H1 (cell line): Measurements from ENCODE around the gene ADCY3. TPM values are rescaled to one million over a fixed set of nuclear protein-coding genes. Genes with fewer than 3 reads are reported as not detected.

Experiments used
- CTCF ChIA-PET: fragments of 300-600 bp; sonication (Branson Sonifier 250); formaldehyde crosslinking; loops from one replicate; lab custom pipeline; 2021; ENCODE audit not compliant: partially characterized antibody; lab: Charles Lee
- POLR2A ChIA-PET: fragments of 300-600 bp; sonication (Branson Sonifier 250); formaldehyde crosslinking; loops from one replicate; lab custom pipeline; 2021; ENCODE audit warnings: inconsistent platforms; ENCODE audit not compliant: partially characterized antibody; lab: Charles Lee
- DNase-seq, 2 experiments: peaks; one replicate each; pipeline versions ENCODE4 v3.0.0 to v3.0.0-alpha.2; 2010 to 2022; ENCODE audit warnings: low spot score in 2 of 2, low read depth in 1 of 2, mixed read lengths in 1 of 2
- FAIRE-seq: peaks from 2 replicates; lab custom pipeline; 2011; peaks lifted over from hg19 to GRCh38; lab: Jason Lieb, UNC
- H2AFZ ChIP-seq: 2 replicates; pipeline ENCODE4 v1.8.1; 2012; ENCODE audit warnings: low read length, inconsistent platforms
- H2AK5ac ChIP-seq: 2 replicates; pipeline ENCODE4 v1.6.1; 2013; ENCODE audit warnings: low read depth, low read length
- H2BK120ac ChIP-seq: replicated peaks from 2 replicates; pipeline ENCODE3; 2013; ENCODE audit warnings: low read depth, low read length, inconsistent platforms
- H2BK12ac ChIP-seq: 2 replicates; pipeline ENCODE4 v1.6.1; 2013; ENCODE audit warnings: low read depth, low read length
- H2BK15ac ChIP-seq: 2 replicates; pipeline ENCODE4 v1.6.1; 2013; ENCODE audit warnings: low read length
- H2BK20ac ChIP-seq: 2 replicates; pipeline ENCODE4 v1.6.1; 2013; ENCODE audit warnings: low read length
- H2BK5ac ChIP-seq: 2 replicates; pipeline ENCODE4 v1.6.1; 2013; ENCODE audit warnings: low read depth, low read length
- H3K14ac ChIP-seq: 2 replicates; pipeline ENCODE4 v1.6.1; 2013; ENCODE audit warnings: inconsistent platforms; ENCODE audit not compliant: insufficient read length
- H3K18ac ChIP-seq: 2 replicates; pipeline ENCODE4 v1.6.1; 2013; ENCODE audit warnings: low read length; ENCODE audit errors: extremely low read depth
- H3K23ac ChIP-seq: 2 replicates; pipeline ENCODE4 v1.6.1; 2013; ENCODE audit warnings: inconsistent platforms; ENCODE audit not compliant: insufficient read length
- H3K23me2 ChIP-seq: 2 replicates; pipeline ENCODE4 v1.6.1; 2013; ENCODE audit warnings: low read depth, low read length
- H3K27ac ChIP-seq: 2 replicates; pipeline ENCODE4 v1.6.1; 2011; ENCODE audit warnings: low read depth, low read length, inconsistent platforms
- H3K27me3 ChIP-seq, 4 experiments: replicated peaks in 1 of 4; 1 replicate in 1 of 4; 2 replicates in 3 of 4; pipeline versions ENCODE4 v1.6.1 to v1.8.1; 2011 to 2013; ENCODE audit warnings: low read length in 3 of 4, mild to moderate bottlenecking in 3 of 4, inconsistent platforms in 2 of 4, mixed read lengths in 2 of 4, moderate library complexity in 1 of 4; ENCODE audit not compliant: control insufficient read depth in 3 of 4, insufficient read depth in 3 of 4; ENCODE audit errors: extremely low read depth in 1 of 4
- H3K36me3 ChIP-seq, 4 experiments: 2 replicates each; pipeline versions ENCODE4 v1.6.1 to v1.8.1; 2011 to 2013; ENCODE audit warnings: mild to moderate bottlenecking in 4 of 4, low read length in 3 of 4, moderate library complexity in 2 of 4, control low read depth in 1 of 4, inconsistent platforms in 1 of 4; ENCODE audit not compliant: insufficient read depth in 4 of 4, control insufficient read depth in 2 of 4
- H3K4ac ChIP-seq: replicated peaks from 2 replicates; pipeline ENCODE3; 2013; ENCODE audit warnings: low read length, low read depth, mixed read lengths, inconsistent platforms; ENCODE audit not compliant: insufficient read length
- H3K4me1 ChIP-seq, 4 experiments: replicated peaks in 1 of 4; 1 replicate in 1 of 4; 2 replicates in 3 of 4; pipeline versions ENCODE4 v1.6.1 to v1.8.1; 2011 to 2013; ENCODE audit warnings: low read length in 3 of 4, inconsistent platforms in 2 of 4, mixed read lengths in 1 of 4; ENCODE audit not compliant: insufficient read depth in 4 of 4, control insufficient read depth in 3 of 4
- H3K4me2 ChIP-seq, 2 experiments: 2 replicates each; pipeline versions ENCODE4 v1.6.1 to v1.8.1; 2011 to 2013; ENCODE audit warnings: low read depth in 2 of 2, low read length in 2 of 2, control low read depth in 1 of 2, inconsistent platforms in 1 of 2, mild to moderate bottlenecking in 1 of 2; ENCODE audit not compliant: insufficient read depth in 1 of 2
- H3K4me3 ChIP-seq, 4 experiments: fragments of 200-600, 300-600 bp in 1 of 4; sonication (generic), shearing (Covaris generic), sonication (Bioruptor Twin) in 1 of 4; 2 replicates each; pipeline versions ENCODE4 v1.5.1 to v1.8.1; 2011 to 2016; ENCODE audit warnings: low read length in 4 of 4, low read depth in 3 of 4, control low read depth in 2 of 4, inconsistent platforms in 2 of 4, mild to moderate bottlenecking in 2 of 4, mixed read lengths in 1 of 4, moderate library complexity in 1 of 4; ENCODE audit not compliant: insufficient read depth in 2 of 4; ENCODE audit errors: extremely low read depth in 1 of 4
- H3K56ac ChIP-seq: replicated peaks from 2 replicates; pipeline ENCODE3; 2013; ENCODE audit warnings: low read depth, mild to moderate bottlenecking, mixed read lengths, low read length, inconsistent platforms; ENCODE audit not compliant: insufficient read length
- H3K79me1 ChIP-seq: 2 replicates; pipeline ENCODE4 v1.6.1; 2013; ENCODE audit warnings: low read depth, low read length, control low read depth
- H3K79me2 ChIP-seq, 2 experiments: 2 replicates each; pipeline versions ENCODE4 v1.6.1 to v1.8.1; 2012 to 2013; ENCODE audit warnings: low read length in 2 of 2, mild to moderate bottlenecking in 2 of 2, inconsistent platforms in 1 of 2; ENCODE audit not compliant: insufficient read depth in 2 of 2, control insufficient read depth in 1 of 2
- H3K9ac ChIP-seq, 4 experiments: replicated peaks in 1 of 4; 1 replicate in 1 of 4; 2 replicates in 3 of 4; pipeline versions ENCODE4 v1.6.1 to v1.8.1; 2011 to 2013; ENCODE audit warnings: low read depth in 3 of 4, low read length in 3 of 4, control low read depth in 2 of 4, mild to moderate bottlenecking in 2 of 4, moderate library complexity in 2 of 4, inconsistent platforms in 1 of 4; ENCODE audit errors: extremely low read depth in 1 of 4
- H3K9me3 ChIP-seq, 2 experiments: 2 replicates each; pipeline versions ENCODE4 v1.6.1 to v1.8.1; 2012 to 2013; ENCODE audit warnings: mild to moderate bottlenecking in 2 of 2, moderate library complexity in 2 of 2, control low read depth in 1 of 2, inconsistent platforms in 1 of 2, low read depth in 1 of 2, low read length in 1 of 2, mixed read lengths in 1 of 2; ENCODE audit not compliant: insufficient read depth in 2 of 2
- H4K20me1 ChIP-seq, 2 experiments: replicated peaks in 1 of 2; 2 replicates each; pipeline versions ENCODE3 to v1.8.1; 2011 to 2013; ENCODE audit warnings: inconsistent platforms in 2 of 2, low read length in 2 of 2, mild to moderate bottlenecking in 1 of 2; ENCODE audit not compliant: insufficient read depth in 2 of 2, control insufficient read depth in 1 of 2
- H4K5ac ChIP-seq: 2 replicates; pipeline ENCODE4 v1.6.1; 2013; ENCODE audit warnings: low read length, low read depth, mixed read lengths, inconsistent platforms; ENCODE audit not compliant: insufficient read length
- H4K8ac ChIP-seq: 2 replicates; pipeline ENCODE4 v1.8.0; 2013; ENCODE audit warnings: mild to moderate bottlenecking, moderate library complexity, low read length, inconsistent platforms; ENCODE audit not compliant: insufficient read depth; ENCODE audit errors: extremely low read depth
- H4K91ac ChIP-seq: replicated peaks from 2 replicates; pipeline ENCODE3; 2013; ENCODE audit warnings: low read length, mixed read lengths, inconsistent platforms; ENCODE audit not compliant: insufficient read length
- BACH1 ChIP-seq: IDR thresholded peaks from 2 replicates; pipeline ENCODE4 v1.6.1; 2012; ENCODE audit warnings: low read length, improper control_type of control experiment
- CBX8 ChIP-seq: fragments of 300-800, 300-1000 bp; sonication (generic); IDR thresholded peaks from 2 replicates; pipeline ENCODE4 v1.7.1; 2016; ENCODE audit warnings: low read depth, low read length, borderline replicate concordance
- CEBPB ChIP-seq: IDR thresholded peaks from 2 replicates; pipeline ENCODE4 v1.6.1; 2012; ENCODE audit warnings: low read depth, low read length
- CREB1 ChIP-seq: IDR thresholded peaks from 2 replicates; pipeline ENCODE4 v1.6.1; 2012; ENCODE audit warnings: inconsistent platforms
- EGR1 ChIP-seq: IDR thresholded peaks from 2 replicates; pipeline ENCODE4 v1.6.1; 2011; ENCODE audit warnings: low read depth, low read length, borderline replicate concordance
- EZH2 ChIP-seq: fragments of 200-600 bp; sonication (generic); IDR thresholded peaks from 2 replicates; pipeline ENCODE4 v1.7.1; 2012; ENCODE audit warnings: low read depth, mild to moderate bottlenecking, moderate library complexity, low read length, inconsistent platforms; ENCODE audit not compliant: severe bottlenecking
- HDAC2 ChIP-seq, 2 experiments: fragments of 300-600 bp in 1 of 2; sonication (generic) in 1 of 2; IDR thresholded peaks; 2 replicates each; pipeline ENCODE4 v1.6.1; 2011 to 2012; ENCODE audit warnings: low read depth in 2 of 2, low read length in 2 of 2, mild to moderate bottlenecking in 2 of 2, moderate library complexity in 2 of 2, borderline replicate concordance in 1 of 2, inconsistent platforms in 1 of 2
- NANOG ChIP-seq: IDR thresholded peaks from 2 replicates; pipeline ENCODE4 v1.6.1; 2011; ENCODE audit warnings: low read length, low read depth, mild to moderate bottlenecking, inconsistent platforms; ENCODE audit not compliant: insufficient read depth, poor library complexity, severe bottlenecking
- NRF1 ChIP-seq: IDR thresholded peaks from 2 replicates; pipeline ENCODE4 v1.6.1; 2011; ENCODE audit warnings: mild to moderate bottlenecking, low read depth, low read length, improper control_type of control experiment
- PHF8 ChIP-seq: fragments of 200-600 bp; sonication (generic); conservative IDR thresholded peaks from 2 replicates; pipeline ENCODE4 v1.7.1; 2012; ENCODE audit warnings: low read depth, mild to moderate bottlenecking, inconsistent platforms, low read length, moderate library complexity
- POLR2A ChIP-seq, 2 experiments: IDR thresholded peaks; 1 replicate in 1 of 2; 2 replicates in 1 of 2; pipeline ENCODE4 v1.6.1; 2011; ENCODE audit warnings: low read depth in 2 of 2, low read length in 2 of 2, mild to moderate bottlenecking in 2 of 2; ENCODE audit errors: control extremely low read depth in 1 of 2
- RNF2 ChIP-seq: fragments of 200-900, 300-1000 bp; sonication (generic); IDR thresholded peaks from 2 replicates; pipeline ENCODE4 v1.7.1; 2016; ENCODE audit warnings: borderline replicate concordance, low read depth, mild to moderate bottlenecking, antibody characterized with exemption, low read length; ENCODE audit not compliant: poor library complexity, severe bottlenecking; ENCODE audit errors: missing control alignments
- SIRT6 ChIP-seq: IDR thresholded peaks from one replicate; pipeline ENCODE4 v1.7.1; 2012; ENCODE audit warnings: low read length, inconsistent platforms
- SP1 ChIP-seq: IDR thresholded peaks from 2 replicates; pipeline ENCODE4 v1.6.1; 2011; ENCODE audit warnings: low read depth, low read length
- SP4 ChIP-seq: IDR thresholded peaks from 2 replicates; pipeline ENCODE4 v1.6.1; 2012; ENCODE audit warnings: low read length, inconsistent platforms
- TAF7 ChIP-seq: optimal IDR thresholded peaks from 2 replicates; pipeline ENCODE3; 2011; ENCODE audit warnings: low read depth, mild to moderate bottlenecking, inconsistent platforms, low read length, moderate library complexity, borderline replicate concordance
- polyA plus RNA-seq, 7 experiments: library from polyadenylated mRNA; depleted of rRNA in 3 of 7; stranded (reverse) in 5 of 7; unstranded in 2 of 7; fragments of >200 nt in 5 of 7; fragments of 200-250 nt in 2 of 7; gene quantifications; 1 replicate in 5 of 7; 2 replicates in 1 of 7; 4 replicates in 1 of 7; pipeline versions ENCODE4 v1.2.1 to v1.2.3, GENCODE V29; 2011 to 2013; ENCODE audit warnings: missing spikeins in 2 of 7, mixed read lengths in 2 of 7
- total RNA-seq: library from RNA; stranded (reverse); fragmentation: NEBNext Ultra II Directional; extraction: Animal tissue kit (Norgen Biotek cat#: 25700); gene quantifications from 2 replicates; pipeline ENCODE4 v1.2.1, GENCODE V29; 2021

Gene ADCY3
- total and polyA plus RNA-seq, 2 of the 8 experiments (the other 6 are each of a cell fraction or from before 2014, with no cell fraction given), result 45.1 to 52.9 TPM

- Histone ChIP-seq H3K9me3 (peaks cover 14 to 16% of the 10 kb centered on the region in 2 experiments), H3K79me1 (no peaks in the 10 kb centered on the region; the same call in 1 of the 2 replicates), H2BK5ac (no peak overlapping the region), H3K14ac (no peak overlapping the region), H3K4me3 (no peak overlapping the region), H2AK5ac (no peak overlapping the region), H3K27ac (no peak overlapping the region), H4K5ac (no peak overlapping the region), H4K20me1 (no peaks in the 10 kb centered on the region), H3K79me2 (peaks cover 4 to 58% of the 10 kb centered on the region in 2 experiments; a peak in 3 of 4 replicates), H3K4me2 (no peak overlapping the region), H2BK12ac (no peak overlapping the region), H3K27me3 (no peaks in the 10 kb centered on the region), H3K4ac (no peak overlapping the region), H2BK20ac (no peak overlapping the region), H3K18ac (no peak overlapping the region), H2AFZ (no peak overlapping the region), H4K8ac (no peak overlapping the region), H3K9ac (no peak overlapping the region), H3K23ac (no peak overlapping the region), H3K56ac (no peak overlapping the region), H2BK120ac (no peak overlapping the region), H3K23me2 (no peaks in the 10 kb centered on the region; the same call in 1 of the 2 replicates), H3K4me1 (no peaks in the 10 kb centered on the region), H2BK15ac (no peak overlapping the region), H4K91ac (no peak overlapping the region), H3K36me3 (peaks cover 0 to 27% (median 12%) of the 10 kb centered on the region in 4 experiments; a peak in 5 of 8 replicates)
- DNase-seq (no peak), FAIRE-seq (no peak)
- CTCF ChIA-PET, result interaction anchor here (0.7 to 1.6 kb wide), 4 partner anchors 10 to 80 kb away, joined by 3 to 4 read pairs (median 3); no protein-coding TSS in a partner anchor
- POLR2A ChIA-PET, result interaction anchor here (2.2 kb wide), 1 partner anchor 14 kb away, joined by 7 read pairs; the partner anchor contains the start of genes CENPO and PTRHD1
- TF ChIP-seq BACH1 (no peak), CREB1 (no peak), NANOG (no peak), SP4 (no peak), RNF2 (no peak), EZH2 (no peak), PHF8 (no peak), SIRT6 (no peak), CEBPB (no peak), SP1 (no peak), TAF7 (no peak), EGR1 (no peak), HDAC2 (IDR thresholded peaks at IDR 0.05; ENCODE audit: borderline replicate concordance in 1 of 2, low read depth in 2 of 2, low read length in 2 of 2) (no peak), CBX8 (no peak), NRF1 (no peak), POLR2A (IDR thresholded peaks at IDR 0.05; ENCODE audit: control extremely low read depth in 1 of 2, low read depth in 2 of 2, low read length in 2 of 2) (no peak)
Observed at GRCh38 chr2:24806661-24807036, 113.4 kb downstream of the ADCY3 start.
